COLO668 (cell line): ENCODE data around the gene PUDP.

Source experiments
- DNase-seq: peaks from one replicate; lab custom pipeline; 2025; ENCODE audit not compliant: unreplicated experiment; lab: John Stamatoyannopoulos, UW

Gene PUDP

GRCh38 chrX:7147413-7147977 lies 458 bp downstream of the PUDP start, which contains the start of gene STS:
Gene STS, plus strand, starts transcription at chrX:7147712. Its CDS starts 105,488 bp downstream, at chrX:7253200.
- DNase-seq = peak; percentile 70

- DNase-seq = peak; percentile 61
Observed at GRCh38 chrX:7146703-7147412, 1.1 kb downstream of the PUDP start.

GRCh38 chrX:7146020-7146702 lies 1.8 kb downstream of the PUDP start:
- DNase-seq = no peak

DNA sequence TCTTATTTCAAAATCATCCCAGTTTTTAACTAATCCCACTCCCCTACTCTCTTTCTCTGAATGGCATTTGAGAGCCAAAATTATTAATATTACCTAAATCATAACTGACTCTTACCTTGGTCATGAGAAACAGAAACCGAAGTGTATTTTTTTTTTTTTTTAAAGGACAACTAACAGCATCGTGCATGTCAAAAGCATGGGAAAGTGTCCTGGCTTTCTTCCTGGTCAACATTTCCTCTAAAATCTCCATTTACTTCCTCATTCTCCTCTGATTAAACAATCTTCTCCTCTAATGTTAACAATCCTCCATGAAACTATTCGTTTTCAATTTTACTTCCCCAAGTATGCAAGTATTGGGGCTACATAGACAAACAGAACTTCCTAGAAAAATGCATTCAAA lies 2.5 kb downstream of the PUDP start:
- DNase-seq = no peak

DNA sequence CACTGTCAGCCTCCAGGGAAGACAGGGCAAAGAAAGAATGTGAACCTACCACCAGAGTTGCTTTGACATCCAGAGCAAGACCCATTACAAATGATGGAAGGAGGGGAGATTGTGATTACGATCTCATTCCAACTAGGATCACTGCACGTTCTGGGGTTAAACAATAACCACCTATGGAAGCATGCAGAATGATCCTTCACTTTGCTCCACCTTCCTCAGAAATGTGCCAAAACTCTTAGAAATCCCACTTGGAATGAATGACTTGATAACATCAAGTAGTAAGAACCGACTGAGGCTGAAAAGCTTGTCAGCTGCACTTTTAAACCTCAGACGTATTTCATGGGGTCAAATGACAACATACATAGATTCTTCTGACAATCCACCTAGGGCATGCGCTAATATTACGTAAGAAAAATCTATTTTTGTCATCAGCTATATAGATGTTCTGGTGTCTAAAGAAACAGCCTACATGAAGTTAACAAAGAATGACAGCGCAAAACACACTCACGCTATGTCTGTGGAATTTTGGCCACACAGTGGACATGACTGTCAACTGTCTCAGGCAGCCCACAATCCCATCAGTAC lies 3.9 kb downstream of the PUDP start:
- DNase-seq = no peak

DNA sequence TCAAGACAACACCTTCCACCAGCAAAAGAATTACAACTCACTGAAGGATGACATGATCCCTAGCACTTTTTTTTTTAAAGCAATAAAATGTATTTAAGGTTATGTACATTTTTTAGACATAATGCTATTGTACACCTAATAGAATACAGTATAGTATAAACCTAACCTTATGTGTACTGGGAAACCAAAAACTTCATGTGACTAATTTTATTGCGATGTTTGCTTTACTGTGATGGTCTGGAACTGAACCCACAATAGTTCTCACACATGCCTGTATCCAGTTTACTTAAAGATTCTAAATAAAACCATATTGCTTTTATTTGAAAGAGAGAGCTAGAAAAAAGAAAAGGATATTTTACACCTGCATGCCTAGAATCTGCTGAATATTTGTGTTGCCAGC lies 4.9 kb downstream of the PUDP start:
- no peak for DNase-seq

GRCh38 chrX:7139202-7140081 lies 8.5 kb downstream of the PUDP start:
- no peak for DNase-seq

- no peak for DNase-seq
Observed at GRCh38 chrX:7134981-7135380, 13.0 kb downstream of the PUDP start.

GRCh38 chrX:7133050-7133440 lies 14.9 kb downstream of the PUDP start:
- DNase-seq = no peak

GRCh38 chrX:7132335-7133049 lies 15.5 kb downstream of the PUDP start:
- peak; percentile 39 for DNase-seq

GRCh38 chrX:7131621-7132020 lies 16.3 kb downstream of the PUDP start:
- DNase-seq = no peak

DNA sequence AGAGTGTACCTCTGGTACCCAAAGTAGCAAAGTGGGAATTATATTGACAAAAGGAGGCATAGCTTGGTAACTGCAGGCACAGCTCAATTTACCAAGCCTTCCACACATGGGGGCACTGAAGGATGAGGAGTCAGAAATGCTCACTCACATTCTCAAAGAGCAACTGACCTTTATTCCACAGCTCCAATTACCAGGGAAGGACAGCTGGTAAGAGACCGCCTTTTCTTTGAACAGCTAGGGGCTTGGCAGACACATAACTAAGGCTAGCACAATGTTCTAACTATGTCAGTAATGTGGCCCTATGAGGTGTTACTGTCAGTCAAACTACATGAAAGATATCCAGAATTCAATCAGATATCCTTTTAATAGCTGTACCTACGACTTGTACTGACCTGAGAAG lies 20.9 kb downstream of the PUDP start:
- no peak for DNase-seq

DNA sequence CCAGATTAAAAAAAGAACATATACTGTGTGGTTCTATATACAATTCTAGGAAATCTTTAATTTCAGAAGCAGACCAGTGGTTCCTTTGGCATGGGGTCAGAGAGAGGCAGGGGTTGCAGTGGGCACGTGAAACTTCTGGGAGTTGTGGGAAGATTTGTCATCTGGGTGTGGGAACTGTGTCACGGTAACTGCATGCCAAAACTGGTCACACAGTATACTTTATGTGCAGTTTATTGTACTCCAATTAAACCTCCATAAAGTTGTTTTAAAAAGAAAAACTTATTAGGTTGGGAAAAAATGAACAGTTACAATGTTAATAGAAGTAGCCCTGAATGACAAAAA lies 27.1 kb downstream of the PUDP start:
- DNase-seq = no peak

DNA sequence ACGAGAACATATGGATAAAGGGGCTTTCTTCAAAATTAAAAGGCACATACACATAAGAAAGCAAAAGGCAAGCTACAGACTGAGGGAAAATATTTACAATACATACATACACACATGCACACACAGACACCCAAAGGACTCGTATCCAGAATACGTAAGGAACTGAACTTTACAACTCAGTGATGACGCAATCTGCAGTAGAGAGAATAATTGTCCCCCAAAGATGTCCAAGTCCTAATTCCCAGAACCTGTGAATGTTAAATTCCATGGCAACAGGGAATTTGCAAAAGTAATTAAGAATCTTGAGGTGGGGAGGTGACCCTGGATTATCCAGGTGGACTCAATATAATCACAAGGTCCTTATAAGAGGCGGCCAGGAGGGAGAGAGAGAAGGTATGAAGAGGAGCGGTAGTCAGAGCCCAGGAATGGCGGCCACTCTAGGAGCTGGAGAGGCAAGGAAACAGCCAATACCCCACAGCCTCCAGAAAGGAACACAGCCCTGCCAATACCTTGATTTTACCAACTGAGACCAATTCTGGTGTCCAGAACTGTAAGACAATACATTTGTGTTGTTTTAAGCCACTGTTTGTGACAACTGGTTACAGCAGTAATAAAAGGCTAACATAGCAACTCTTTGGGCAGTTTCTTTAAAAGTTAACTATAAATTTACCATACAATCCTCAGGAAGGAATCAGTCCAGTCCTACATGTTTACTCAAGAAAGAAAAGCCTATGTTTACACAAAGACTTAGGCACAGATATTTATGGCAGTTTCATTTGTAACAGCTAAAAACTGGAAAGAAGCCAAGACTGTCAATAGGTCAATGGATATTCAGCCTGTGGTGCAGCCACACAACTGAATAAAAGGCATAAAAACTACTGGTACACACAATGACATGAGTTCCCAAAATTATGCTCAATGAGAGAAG lies 27.7 kb downstream of the PUDP start:
- peak; percentile 12 for DNase-seq

DNA sequence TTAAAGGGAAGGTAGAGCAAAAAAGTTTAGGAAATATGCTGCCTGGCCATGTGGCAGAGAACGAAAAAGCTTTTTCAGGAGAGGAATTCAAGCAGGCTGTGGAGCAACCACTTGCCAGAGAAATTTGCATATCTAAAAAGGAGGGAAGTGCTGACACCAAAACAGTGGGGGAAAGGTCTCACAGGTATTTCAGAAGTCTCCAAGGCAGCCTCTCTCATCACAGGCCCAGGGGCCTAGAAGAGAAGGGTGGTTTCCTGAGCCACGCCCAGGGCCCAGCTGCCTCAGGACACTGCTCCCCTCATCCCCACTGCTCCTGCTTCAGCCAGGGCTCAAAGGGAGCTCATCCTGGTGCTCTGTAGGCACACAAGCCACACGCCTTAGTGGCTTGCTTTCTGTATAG lies 30.4 kb downstream of the PUDP start:
- DNase-seq = no peak

GRCh38 chrX:7116081-7116480 lies 31.9 kb downstream of the PUDP start:
- DNase-seq = no peak

DNA sequence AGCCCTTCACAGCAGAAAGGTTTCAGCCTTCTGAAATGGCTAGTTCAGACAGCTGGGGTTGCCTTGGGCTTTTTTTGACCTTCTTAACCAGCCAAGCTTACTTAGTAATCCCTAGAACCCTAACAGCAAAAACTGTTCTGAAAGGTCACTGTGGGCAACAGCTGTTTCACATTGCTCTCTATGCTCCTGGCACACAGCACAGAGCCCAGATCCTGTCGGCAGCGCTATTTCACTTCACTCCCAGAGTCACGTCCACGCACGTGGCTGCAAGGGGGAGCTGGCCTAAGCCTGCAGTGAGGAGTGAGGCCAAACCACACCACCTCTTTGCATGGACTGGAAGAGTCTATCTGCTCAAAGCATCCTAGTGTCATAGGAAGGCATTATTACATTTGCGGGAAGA lies 32.4 kb downstream of the PUDP start:
- DNase-seq = no peak

DNA sequence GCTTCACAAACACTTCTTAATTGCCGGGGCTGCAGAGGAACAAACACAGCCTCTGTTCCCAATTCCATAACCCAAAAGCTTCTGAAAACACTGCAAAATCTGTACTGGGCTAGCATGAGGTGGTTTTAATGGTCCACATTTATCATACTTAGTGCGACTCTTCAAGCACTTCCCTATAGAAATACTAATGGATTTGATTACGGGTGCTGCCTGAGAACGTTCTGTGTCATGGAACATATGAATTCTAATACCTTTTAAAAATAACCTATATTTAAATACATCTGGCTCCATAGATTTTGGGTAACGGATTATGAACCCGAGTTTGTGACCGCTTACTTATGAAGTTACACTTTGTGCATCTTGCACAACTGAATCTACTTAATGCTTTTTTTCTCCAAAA lies 35.9 kb downstream of the PUDP start:
- no peak for DNase-seq

GRCh38 chrX:7111518-7111917 lies 36.4 kb downstream of the PUDP start:
- DNase-seq = no peak
